HG03521 (cell line): ENCODE results near the gene TMA7.

Experiments used
- ATAC-seq: cut with Tn5 transposase; IDR thresholded peaks from one replicate; pipeline ENCODE4 v1.9.1; 2021; ENCODE audit warnings: mild to moderate bottlenecking, moderate library complexity; ENCODE audit not compliant: unreplicated experiment

The TMA7 gene

DNA sequence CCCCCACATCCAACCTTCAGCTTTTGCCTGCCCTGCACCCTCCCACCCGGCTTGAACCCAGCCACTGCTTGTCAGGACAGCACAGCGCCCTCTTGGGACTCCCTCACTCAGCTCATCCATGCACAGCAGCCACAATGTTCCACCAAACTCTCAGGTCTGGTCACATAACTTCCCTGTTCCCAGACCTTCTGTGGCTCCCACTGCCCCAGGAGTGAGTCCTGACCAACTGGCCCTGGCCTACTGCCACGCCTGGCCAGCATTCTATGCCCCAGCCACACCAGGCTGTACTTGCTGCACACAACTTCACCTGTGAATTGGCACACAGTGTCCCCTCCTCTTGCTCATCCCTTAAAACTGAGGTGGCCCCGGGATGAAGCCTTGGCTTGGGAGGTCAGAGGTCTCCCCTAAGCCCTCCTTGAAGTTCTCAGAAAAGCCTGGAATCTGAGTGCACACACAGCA, 31.2 kb upstream of the TMA7 start:
- ATAC-seq: no peak

DNA sequence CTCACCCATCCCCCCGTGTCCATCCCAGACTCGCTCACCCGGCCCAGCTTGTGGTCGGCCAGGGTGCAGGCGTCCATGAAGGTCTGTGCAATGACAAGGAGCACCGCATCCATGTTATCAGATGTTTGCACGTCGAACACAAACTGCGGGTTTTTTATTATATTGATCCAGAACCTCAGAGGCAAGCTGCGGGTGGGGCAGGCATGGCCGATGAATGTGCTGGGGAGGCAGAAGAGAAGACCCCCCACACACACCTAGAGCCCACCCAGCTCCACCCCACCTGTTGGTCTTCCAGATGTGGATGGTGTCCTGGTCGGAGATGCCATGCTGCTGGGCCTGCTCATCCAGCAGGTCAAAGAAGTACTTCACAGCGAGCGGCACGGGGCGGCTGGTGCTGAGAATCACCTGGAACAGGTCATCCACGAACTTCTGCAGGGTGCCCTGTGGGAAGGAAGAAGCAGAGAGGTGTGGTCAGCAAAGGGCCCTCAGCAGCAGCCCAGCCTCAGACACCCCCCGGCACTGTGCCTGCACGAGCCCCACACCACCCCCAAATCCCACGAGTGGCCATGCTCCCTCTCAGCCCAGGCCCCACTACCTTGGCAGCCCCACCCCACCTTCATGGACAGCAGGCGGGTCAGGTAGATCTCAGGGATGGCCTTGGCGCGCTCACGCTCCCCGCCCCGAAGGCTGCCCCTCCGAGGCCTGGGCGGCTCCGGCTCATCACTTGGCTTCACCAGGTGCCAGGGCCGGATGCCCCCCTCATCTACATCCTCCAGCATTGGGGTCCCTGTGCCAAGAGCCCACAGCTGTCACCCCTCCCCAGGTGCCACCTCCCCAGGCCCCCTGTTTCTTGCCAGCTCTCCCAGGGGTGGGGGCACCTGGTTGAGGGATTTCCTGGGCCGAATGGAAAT, 30.5 kb upstream of the TMA7 start:
- ATAC-seq: no peak

GRCh38 chr3:48410205-48411040, 29.6 kb upstream of the TMA7 start:
- no peak for ATAC-seq

DNA sequence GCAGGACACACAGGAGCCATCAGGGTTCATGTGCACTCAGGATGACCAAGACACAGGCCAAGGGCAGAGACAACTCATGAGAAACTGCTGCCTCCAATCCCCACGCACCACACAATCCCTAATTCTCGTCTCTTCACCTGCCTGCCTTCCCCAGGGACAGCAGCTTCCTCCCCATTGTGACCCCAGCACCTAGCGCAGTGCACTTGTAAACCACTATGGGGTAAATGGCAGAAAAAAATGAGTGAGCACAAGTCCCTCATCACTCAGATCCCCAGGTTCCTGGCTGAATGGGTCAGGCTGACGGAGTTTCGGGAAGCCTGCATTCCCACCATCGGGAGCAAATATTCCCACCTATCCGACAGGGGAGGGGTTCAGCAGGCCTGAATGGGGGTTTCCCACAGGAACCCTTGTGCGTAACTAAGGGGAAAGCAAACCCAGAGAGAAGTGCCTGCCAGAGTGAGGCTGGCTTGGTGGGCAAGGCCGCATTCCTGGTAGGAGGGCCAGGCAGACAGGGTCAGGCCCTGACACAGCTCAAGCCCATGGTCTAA, 28.9 kb upstream of the TMA7 start:
- no peak for ATAC-seq

DNA sequence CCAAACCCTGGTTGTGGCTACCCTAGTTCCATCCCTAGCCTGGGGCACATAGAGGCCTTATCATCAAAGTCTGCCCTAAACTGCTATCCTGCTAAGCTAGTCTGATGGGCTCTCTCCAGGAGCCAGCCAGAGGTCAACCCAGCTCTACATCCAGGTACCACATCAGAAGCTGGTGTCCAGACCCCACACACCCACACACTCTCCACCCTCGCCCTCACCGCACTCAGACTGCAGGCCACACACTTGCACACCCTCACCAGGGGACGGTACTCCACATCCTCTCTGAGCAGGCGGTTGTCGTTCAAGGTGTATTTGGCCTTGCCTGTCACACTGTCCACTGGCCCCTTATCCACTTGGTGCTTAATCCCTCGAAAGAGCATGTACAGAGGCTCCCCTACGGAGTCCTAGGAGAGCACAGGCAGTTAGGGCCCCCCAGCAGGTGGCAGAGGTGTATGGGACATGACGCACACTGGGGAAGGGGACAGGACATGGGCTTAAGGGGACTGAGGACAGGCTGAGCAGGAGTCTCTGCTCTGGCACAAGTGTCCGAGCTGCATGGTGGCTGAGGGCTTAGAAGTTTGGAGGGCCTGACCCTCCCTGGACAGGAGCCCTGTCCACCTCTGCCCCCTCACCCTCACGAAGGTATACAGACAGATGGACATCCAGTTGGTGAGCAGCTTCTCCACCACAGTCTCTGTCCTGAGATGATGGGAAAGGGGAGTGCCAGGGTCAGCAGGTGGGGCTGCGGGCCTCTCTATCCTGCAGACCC, 28.3 kb upstream of the TMA7 start:
- no peak for ATAC-seq

DNA sequence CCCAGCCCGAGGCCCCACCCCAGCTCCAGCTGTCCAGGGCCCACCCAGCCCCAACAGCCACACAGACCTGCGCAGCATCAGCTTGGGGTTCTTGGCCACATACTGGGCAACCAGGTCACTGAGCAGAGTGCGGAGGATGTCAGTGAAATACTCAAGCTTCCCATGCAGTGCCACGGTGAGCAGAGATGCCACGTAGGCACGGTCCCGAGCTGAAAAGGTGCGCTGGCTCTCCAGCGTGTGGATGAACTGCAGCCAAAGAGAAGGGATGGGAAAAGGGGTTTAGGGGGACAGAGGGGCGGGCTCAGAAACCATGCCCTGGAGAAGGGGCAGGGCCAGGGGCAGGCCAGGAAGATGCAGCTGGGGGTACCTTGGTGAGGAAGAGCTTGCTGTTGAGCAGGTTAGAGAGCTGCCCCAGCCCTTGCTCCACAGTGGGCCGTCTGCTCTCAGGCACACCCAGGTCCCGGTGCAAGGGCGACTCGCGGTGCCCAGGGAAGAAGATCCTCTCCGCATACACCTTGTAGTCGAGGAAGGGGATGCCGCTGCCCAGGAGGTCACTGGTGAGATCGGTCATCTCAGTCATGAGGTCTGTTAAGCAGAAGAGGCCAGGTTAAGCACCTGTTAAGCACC, 27.6 kb upstream of the TMA7 start:
- no peak for ATAC-seq

DNA sequence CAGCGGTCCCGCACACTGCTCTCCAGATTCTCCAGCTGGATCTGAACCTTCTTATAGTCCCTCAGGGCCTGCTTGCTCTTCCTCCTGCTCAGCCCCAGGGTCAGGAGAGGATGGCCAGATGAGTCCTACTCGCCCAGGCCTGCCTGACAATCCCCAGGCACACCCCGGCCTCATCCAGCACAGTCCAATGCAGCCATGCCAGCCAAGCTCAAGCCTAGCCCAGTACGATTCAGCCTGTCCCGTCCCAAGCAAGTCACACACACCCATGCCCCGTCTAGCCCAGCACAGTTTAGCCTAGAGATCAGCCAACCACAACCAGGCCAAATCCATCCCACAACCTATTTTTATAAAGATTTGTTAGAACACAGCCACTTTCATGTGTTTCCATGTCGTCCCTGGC, 27.0 kb upstream of the TMA7 start:
- ATAC-seq: no peak

GRCh38 chr3:48413611-48414010, 26.4 kb upstream of the TMA7 start:
- no peak for ATAC-seq

- no peak for ATAC-seq
Observed at GRCh38 chr3:48414376-48415250, 25.4 kb upstream of the TMA7 start.

- ATAC-seq: no peak
Observed at GRCh38 chr3:48415251-48415953, 24.7 kb upstream of the TMA7 start.

GRCh38 chr3:48416091-48416505, 24.0 kb upstream of the TMA7 start:
- ATAC-seq: no peak

- no peak for ATAC-seq
Observed at GRCh38 chr3:48416546-48416945, 23.5 kb upstream of the TMA7 start.

GRCh38 chr3:48417529-48418108, 22.4 kb upstream of the TMA7 start:
- no peak for ATAC-seq

GRCh38 chr3:48418140-48418539, 21.9 kb upstream of the TMA7 start:
- no peak for ATAC-seq

DNA sequence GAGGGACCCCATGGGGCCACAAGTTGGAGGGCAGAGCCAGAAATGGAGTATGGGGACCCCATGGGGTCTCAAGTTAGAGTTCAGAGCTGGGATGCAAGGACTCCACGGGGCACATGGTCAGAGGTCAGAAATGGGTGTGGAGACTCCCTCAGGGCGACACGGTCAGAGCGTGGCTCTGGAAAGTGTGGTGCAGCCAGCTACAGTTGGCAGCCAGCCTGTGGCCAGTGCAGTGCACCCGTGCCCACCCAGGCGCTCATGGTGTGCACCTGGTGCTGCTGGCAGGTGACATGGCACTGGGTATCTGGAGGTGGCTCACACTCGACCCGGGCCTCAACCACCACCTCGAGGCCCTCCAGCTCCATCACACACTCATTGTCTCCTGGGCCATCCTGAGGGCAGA, 21.4 kb upstream of the TMA7 start:
- no peak for ATAC-seq

DNA sequence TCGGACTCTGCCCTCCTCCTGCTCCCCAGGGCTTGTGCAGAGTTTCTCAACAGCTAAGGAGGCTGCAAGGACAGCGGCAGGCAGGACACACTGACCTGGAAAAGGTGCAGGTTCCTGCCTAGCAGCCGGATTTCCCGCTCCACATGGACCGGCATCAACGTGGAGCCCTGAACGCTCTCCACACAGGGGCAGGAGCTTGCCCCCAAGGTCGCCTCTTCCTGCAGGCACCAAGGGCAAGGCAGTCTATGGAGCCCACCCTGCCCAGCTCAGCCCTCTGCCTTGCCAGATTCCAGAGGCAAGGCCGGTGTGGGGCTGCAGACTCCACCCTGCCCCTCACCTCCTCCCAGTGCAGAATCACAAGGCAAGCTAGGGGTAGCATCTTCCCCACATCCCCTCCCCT, 20.9 kb upstream of the TMA7 start:
- ATAC-seq: no peak

DNA sequence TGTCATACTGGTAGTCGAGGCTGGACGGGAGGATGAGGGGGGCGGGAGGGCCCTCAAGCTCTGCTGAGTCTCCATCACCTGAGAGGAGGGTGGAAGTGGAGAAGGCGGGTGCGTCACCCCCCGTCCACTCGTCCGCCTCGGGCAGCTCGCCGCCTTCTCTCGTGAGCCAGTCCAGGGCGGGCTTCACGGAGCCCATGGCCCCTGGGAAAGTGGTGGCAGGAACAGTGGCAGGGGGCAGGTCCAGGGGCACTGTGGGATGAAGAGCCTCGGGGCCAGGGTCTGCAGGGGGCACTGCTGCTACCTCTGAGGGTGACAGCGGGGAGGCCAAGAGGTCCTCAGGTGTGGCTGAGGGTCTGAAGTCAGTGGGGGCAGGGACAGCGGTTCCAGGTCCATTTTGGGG, 20.5 kb upstream of the TMA7 start:
- no peak for ATAC-seq

DNA sequence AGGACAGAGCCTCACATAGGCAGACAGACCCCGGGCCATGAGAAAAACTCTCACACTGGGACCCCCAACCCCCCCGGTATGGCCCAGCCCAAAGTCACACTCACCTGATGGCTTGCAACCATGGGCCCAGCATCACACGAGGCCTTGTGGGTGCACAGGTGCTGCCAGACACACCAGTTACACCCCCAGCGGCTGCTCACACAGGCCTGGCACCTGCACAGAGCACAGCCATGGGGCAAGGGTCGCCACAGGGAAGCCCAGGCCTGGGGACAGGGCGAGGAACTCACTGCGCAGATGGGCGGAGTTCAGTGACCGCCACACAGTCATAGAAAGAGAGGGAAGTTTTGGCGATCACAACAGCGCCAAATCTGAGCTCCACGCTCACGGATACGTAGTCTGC, 19.5 kb upstream of the TMA7 start:
- ATAC-seq: no peak
